WTC11 (cell line): ENCODE measurements around the gene FRS3.

Source experiments
- CBFB ChIP-seq: sonication (generic); formaldehyde crosslinking; IDR thresholded peaks from 2 replicates; pipeline ENCODE4 v1.8.1; 2022; ENCODE audit warnings: mild to moderate bottlenecking, low read depth, missing genetic modification reagents
- CREB1 ChIP-seq: sonication (generic); formaldehyde crosslinking; IDR thresholded peaks from 2 replicates; pipeline ENCODE4 v1.8.0; 2023; ENCODE audit warnings: mild to moderate bottlenecking, missing genetic modification reagents
- FOXP4 ChIP-seq: sonication (generic); formaldehyde crosslinking; IDR thresholded peaks from 2 replicates; pipeline ENCODE4 v1.8.0; 2022; ENCODE audit warnings: mild to moderate bottlenecking, missing genetic modification reagents
- NR2C2 ChIP-seq: sonication (generic); formaldehyde crosslinking; IDR thresholded peaks from 2 replicates; pipeline ENCODE4 v1.8.0; 2022; ENCODE audit warnings: mild to moderate bottlenecking, missing genetic modification reagents
- TP53 ChIP-seq: sonication (generic); formaldehyde crosslinking; IDR thresholded peaks from 2 replicates; pipeline ENCODE4 v1.8.1; 2023; ENCODE audit warnings: mild to moderate bottlenecking, missing genetic modification reagents
- TF ChIP-seq, protein P1 (sequence below): fragments of 200-600 bp; IDR thresholded peaks from 2 replicates; pipeline ENCODE4 v1.8.0; 2022; ENCODE audit warnings: antibody characterized with exemption
- TF ChIP-seq, protein P2 (sequence below): sonication (generic); formaldehyde crosslinking; IDR thresholded peaks from 2 replicates; pipeline ENCODE4 v1.8.1; 2023; ENCODE audit warnings: mild to moderate bottlenecking, missing genetic modification reagents, moderate library complexity
- TF ChIP-seq, protein P3 (sequence below): sonication (generic); formaldehyde crosslinking; IDR thresholded peaks from 2 replicates; pipeline ENCODE4 v1.8.0; 2022; ENCODE audit warnings: missing genetic modification reagents
- TF ChIP-seq, protein P4 (sequence below): sonication (generic); formaldehyde crosslinking; IDR thresholded peaks from 2 replicates; pipeline ENCODE4 v1.8.1; 2022; ENCODE audit warnings: low read depth, mild to moderate bottlenecking, moderate library complexity, missing genetic modification reagents, borderline replicate concordance
- TF ChIP-seq, protein P5 (sequence below): sonication (generic); formaldehyde crosslinking; conservative IDR thresholded peaks from 2 replicates; pipeline ENCODE4 v1.8.1; 2022; ENCODE audit warnings: mild to moderate bottlenecking, missing genetic modification reagents
- TF ChIP-seq, protein P6 (sequence below): sonication (generic); formaldehyde crosslinking; IDR thresholded peaks from 2 replicates; pipeline ENCODE4 v1.8.0; 2022; ENCODE audit warnings: mild to moderate bottlenecking, missing genetic modification reagents

DNA sequence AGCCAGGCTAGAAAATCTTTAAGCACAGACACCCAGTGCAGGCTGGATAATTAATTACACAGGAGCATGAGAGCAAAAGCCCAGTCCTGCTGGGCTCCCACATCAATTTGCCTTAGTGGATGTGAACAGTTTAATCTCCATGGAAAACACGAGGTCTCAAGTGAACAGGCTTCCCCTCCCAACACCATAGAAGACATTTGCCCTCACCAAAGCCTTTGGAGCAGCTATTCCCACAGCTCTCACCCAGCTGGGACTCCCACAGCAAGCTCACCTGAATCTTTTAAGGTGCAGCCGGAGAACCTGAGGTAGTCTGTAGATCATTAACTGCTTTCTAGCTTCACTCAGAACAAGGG is 19.8 kb upstream of the FRS3 start:
- TF ChIP-seq, protein P1, sequence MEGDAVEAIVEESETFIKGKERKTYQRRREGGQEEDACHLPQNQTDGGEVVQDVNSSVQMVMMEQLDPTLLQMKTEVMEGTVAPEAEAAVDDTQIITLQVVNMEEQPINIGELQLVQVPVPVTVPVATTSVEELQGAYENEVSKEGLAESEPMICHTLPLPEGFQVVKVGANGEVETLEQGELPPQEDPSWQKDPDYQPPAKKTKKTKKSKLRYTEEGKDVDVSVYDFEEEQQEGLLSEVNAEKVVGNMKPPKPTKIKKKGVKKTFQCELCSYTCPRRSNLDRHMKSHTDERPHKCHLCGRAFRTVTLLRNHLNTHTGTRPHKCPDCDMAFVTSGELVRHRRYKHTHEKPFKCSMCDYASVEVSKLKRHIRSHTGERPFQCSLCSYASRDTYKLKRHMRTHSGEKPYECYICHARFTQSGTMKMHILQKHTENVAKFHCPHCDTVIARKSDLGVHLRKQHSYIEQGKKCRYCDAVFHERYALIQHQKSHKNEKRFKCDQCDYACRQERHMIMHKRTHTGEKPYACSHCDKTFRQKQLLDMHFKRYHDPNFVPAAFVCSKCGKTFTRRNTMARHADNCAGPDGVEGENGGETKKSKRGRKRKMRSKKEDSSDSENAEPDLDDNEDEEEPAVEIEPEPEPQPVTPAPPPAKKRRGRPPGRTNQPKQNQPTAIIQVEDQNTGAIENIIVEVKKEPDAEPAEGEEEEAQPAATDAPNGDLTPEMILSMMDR, result no peak
- TF ChIP-seq, protein P2, sequence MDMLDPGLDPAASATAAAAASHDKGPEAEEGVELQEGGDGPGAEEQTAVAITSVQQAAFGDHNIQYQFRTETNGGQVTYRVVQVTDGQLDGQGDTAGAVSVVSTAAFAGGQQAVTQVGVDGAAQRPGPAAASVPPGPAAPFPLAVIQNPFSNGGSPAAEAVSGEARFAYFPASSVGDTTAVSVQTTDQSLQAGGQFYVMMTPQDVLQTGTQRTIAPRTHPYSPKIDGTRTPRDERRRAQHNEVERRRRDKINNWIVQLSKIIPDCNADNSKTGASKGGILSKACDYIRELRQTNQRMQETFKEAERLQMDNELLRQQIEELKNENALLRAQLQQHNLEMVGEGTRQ (CRISPR knock-in tag), result no peak
- TF ChIP-seq, protein P3, sequence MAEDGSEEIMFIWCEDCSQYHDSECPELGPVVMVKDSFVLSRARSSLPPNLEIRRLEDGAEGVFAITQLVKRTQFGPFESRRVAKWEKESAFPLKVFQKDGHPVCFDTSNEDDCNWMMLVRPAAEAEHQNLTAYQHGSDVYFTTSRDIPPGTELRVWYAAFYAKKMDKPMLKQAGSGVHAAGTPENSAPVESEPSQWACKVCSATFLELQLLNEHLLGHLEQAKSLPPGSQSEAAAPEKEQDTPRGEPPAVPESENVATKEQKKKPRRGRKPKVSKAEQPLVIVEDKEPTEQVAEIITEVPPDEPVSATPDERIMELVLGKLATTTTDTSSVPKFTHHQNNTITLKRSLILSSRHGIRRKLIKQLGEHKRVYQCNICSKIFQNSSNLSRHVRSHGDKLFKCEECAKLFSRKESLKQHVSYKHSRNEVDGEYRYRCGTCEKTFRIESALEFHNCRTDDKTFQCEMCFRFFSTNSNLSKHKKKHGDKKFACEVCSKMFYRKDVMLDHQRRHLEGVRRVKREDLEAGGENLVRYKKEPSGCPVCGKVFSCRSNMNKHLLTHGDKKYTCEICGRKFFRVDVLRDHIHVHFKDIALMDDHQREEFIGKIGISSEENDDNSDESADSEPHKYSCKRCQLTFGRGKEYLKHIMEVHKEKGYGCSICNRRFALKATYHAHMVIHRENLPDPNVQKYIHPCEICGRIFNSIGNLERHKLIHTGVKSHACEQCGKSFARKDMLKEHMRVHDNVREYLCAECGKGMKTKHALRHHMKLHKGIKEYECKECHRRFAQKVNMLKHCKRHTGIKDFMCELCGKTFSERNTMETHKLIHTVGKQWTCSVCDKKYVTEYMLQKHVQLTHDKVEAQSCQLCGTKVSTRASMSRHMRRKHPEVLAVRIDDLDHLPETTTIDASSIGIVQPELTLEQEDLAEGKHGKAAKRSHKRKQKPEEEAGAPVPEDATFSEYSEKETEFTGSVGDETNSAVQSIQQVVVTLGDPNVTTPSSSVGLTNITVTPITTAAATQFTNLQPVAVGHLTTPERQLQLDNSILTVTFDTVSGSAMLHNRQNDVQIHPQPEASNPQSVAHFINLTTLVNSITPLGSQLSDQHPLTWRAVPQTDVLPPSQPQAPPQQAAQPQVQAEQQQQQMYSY (CRISPR knock-in tag), result no peak
- TF ChIP-seq CBFB, result no peak
- TF ChIP-seq NR2C2 (CRISPR knock-in tag), result no peak
- TF ChIP-seq, protein P4, sequence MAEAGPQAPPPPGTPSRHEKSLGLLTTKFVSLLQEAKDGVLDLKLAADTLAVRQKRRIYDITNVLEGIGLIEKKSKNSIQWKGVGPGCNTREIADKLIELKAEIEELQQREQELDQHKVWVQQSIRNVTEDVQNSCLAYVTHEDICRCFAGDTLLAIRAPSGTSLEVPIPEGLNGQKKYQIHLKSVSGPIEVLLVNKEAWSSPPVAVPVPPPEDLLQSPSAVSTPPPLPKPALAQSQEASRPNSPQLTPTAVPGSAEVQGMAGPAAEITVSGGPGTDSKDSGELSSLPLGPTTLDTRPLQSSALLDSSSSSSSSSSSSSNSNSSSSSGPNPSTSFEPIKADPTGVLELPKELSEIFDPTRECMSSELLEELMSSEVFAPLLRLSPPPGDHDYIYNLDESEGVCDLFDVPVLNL (CRISPR knock-in tag), result no peak
- no peak for TF ChIP-seq CREB1 (CRISPR knock-in tag)
- TF ChIP-seq, protein P5, sequence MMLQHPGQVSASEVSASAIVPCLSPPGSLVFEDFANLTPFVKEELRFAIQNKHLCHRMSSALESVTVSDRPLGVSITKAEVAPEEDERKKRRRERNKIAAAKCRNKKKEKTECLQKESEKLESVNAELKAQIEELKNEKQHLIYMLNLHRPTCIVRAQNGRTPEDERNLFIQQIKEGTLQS (CRISPR knock-in tag), result no peak
- no peak for TF ChIP-seq TP53 (CRISPR knock-in tag)
- TF ChIP-seq, protein P6, sequence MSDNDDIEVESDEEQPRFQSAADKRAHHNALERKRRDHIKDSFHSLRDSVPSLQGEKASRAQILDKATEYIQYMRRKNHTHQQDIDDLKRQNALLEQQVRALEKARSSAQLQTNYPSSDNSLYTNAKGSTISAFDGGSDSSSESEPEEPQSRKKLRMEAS, result no peak
- TF ChIP-seq FOXP4 (CRISPR knock-in tag), result no peak
